IMR-90 (cell line): Measurements from ENCODE around the gene GPC5. TPM values are rescaled to one million over a fixed set of nuclear protein-coding genes. Genes with fewer than 3 reads are reported as not detected.

Experiments
- ATAC-seq: fragments of 200-7000 bp; cut with Tn5 transposase; 2 replicates; pipeline ENCODE4 v1.9.1; 2020; ENCODE audit warnings: low read depth, mild to moderate bottlenecking, moderate library complexity
- BruUV-seq: library from RNA; stranded (reverse); fragments of 400-500 nt; replicated peaks from 2 replicates; lab custom pipeline; 2021; lab: Mats Ljungman, UMichigan
- CTCF ChIA-PET: fragments of 300-600 bp; formaldehyde crosslinking; extraction: SDS; loops from one replicate; lab custom pipeline; 2021; ENCODE audit warnings: antibody characterized with exemption; lab: Yijun Ruan, JAX
- POLR2A ChIA-PET: fragments of 300-600 bp; sonication (Branson Sonifier 250); formaldehyde crosslinking; loops from one replicate; lab custom pipeline; 2022; ENCODE audit warnings: antibody characterized with exemption; ENCODE audit not compliant: unreplicated experiment; lab: Charles Lee
- DNase-seq: peaks from one replicate; pipeline ENCODE4 v3.0.0; 2013
- H2AFZ ChIP-seq: replicated peaks from 2 replicates; pipeline ENCODE3; 2013; ENCODE audit warnings: low read length, mild to moderate bottlenecking; ENCODE audit not compliant: poor library complexity
- H2AK5ac ChIP-seq: 2 replicates; pipeline ENCODE4 v1.6.1; 2013; ENCODE audit warnings: low read depth, low read length, inconsistent platforms
- H2AK9ac ChIP-seq: replicated peaks from 2 replicates; pipeline ENCODE3; 2013; ENCODE audit warnings: mild to moderate bottlenecking, low read depth, low read length, moderate library complexity; ENCODE audit not compliant: poor library complexity
- H2BK120ac ChIP-seq: 2 replicates; pipeline ENCODE4 v1.6.1; 2013; ENCODE audit warnings: low read depth, low read length, inconsistent platforms
- H2BK15ac ChIP-seq: 3 replicates; pipeline ENCODE4 v1.6.1; 2013; ENCODE audit warnings: low read depth, low read length, inconsistent platforms
- H2BK20ac ChIP-seq: 2 replicates; pipeline ENCODE4 v1.6.1; 2013; ENCODE audit warnings: low read depth, mild to moderate bottlenecking, inconsistent platforms, low read length, moderate library complexity
- H2BK5ac ChIP-seq: 2 replicates; pipeline ENCODE4 v1.6.1; 2013; ENCODE audit warnings: mild to moderate bottlenecking, low read depth, low read length, inconsistent platforms; ENCODE audit not compliant: poor library complexity, severe bottlenecking
- H3K14ac ChIP-seq: replicated peaks from 2 replicates; pipeline ENCODE4 v1.6.1; 2013; ENCODE audit warnings: low read depth, low read length, inconsistent platforms
- H3K18ac ChIP-seq: 2 replicates; pipeline ENCODE4 v1.6.1; 2013; ENCODE audit warnings: low read depth, low read length, control low read depth
- H3K23ac ChIP-seq: 2 replicates; pipeline ENCODE4 v1.6.1; 2013; ENCODE audit warnings: low read depth, low read length, inconsistent platforms
- H3K27ac ChIP-seq: 2 replicates; pipeline ENCODE4 v1.5.1; 2013; ENCODE audit warnings: mild to moderate bottlenecking, control low read depth, low read length; ENCODE audit not compliant: insufficient read depth
- H3K27me3 ChIP-seq: 2 replicates; pipeline ENCODE4 v1.6.1; 2013; ENCODE audit warnings: low read length; ENCODE audit not compliant: control insufficient read depth, insufficient read depth
- H3K36me3 ChIP-seq: 2 replicates; pipeline ENCODE4 v1.6.1; 2013; ENCODE audit warnings: low read length, mixed read lengths; ENCODE audit not compliant: control insufficient read depth, insufficient read depth
- H3K4ac ChIP-seq: 2 replicates; pipeline ENCODE4 v1.6.1; 2013; ENCODE audit warnings: low read depth, low read length, inconsistent platforms
- H3K4me1 ChIP-seq: 2 replicates; pipeline ENCODE4 v1.6.1; 2013; ENCODE audit warnings: low read length, mixed read lengths; ENCODE audit not compliant: control insufficient read depth, insufficient read depth
- H3K4me2 ChIP-seq: 2 replicates; pipeline ENCODE4 v1.6.1; 2013; ENCODE audit warnings: low read depth, mild to moderate bottlenecking, control low read depth, low read length, moderate library complexity
- H3K4me3 ChIP-seq: 2 replicates; pipeline ENCODE4 v1.5.1; 2013; ENCODE audit warnings: low read depth, mild to moderate bottlenecking, control low read depth, low read length, moderate library complexity; ENCODE audit not compliant: insufficient read depth
- H3K56ac ChIP-seq: 2 replicates; pipeline ENCODE4 v1.6.1; 2013; ENCODE audit warnings: low read length, inconsistent platforms; ENCODE audit not compliant: insufficient read depth; ENCODE audit errors: extremely low read depth
- H3K79me1 ChIP-seq, 2 experiments: 2 replicates each; pipeline ENCODE4 v1.6.1; 2013; ENCODE audit warnings: low read length in 2 of 2, inconsistent platforms in 1 of 2, low read depth in 1 of 2
- H3K9ac ChIP-seq: 2 replicates; pipeline ENCODE4 v1.6.1; 2013; ENCODE audit warnings: low read depth, low read length, control low read depth
- H3K9me1 ChIP-seq: 2 replicates; pipeline ENCODE4 v1.6.1; 2013; ENCODE audit warnings: low read length, inconsistent platforms; ENCODE audit not compliant: insufficient read depth
- H3K9me3 ChIP-seq: 2 replicates; pipeline ENCODE4 v1.6.1; 2013; ENCODE audit warnings: low read length; ENCODE audit not compliant: control insufficient read depth, insufficient read depth
- H4K20me1 ChIP-seq: 2 replicates; pipeline ENCODE4 v1.6.1; 2013; ENCODE audit warnings: low read length, inconsistent platforms; ENCODE audit not compliant: insufficient read depth
- H4K5ac ChIP-seq: 2 replicates; pipeline ENCODE4 v1.6.1; 2013; ENCODE audit warnings: mild to moderate bottlenecking, low read depth, low read length, control low read depth
- H4K8ac ChIP-seq, 2 experiments: 2 replicates each; pipeline ENCODE4 v1.6.1; 2013; ENCODE audit warnings: low read depth in 2 of 2, low read length in 2 of 2, control low read depth in 1 of 2, inconsistent platforms in 1 of 2
- H4K91ac ChIP-seq: 2 replicates; pipeline ENCODE4 v1.6.1; 2013; ENCODE audit warnings: low read depth, low read length, inconsistent platforms; ENCODE audit not compliant: insufficient read depth
- BHLHE40 ChIP-seq: fragments of 150-350 bp; IDR thresholded peaks from 2 replicates; pipeline ENCODE4 v1.6.1; 2016; ENCODE audit warnings: mild to moderate bottlenecking, low read depth, low read length
- CEBPB ChIP-seq: IDR thresholded peaks from 2 replicates; pipeline ENCODE4 v1.6.1; 2012; ENCODE audit warnings: low read depth, low read length, improper control_type of control experiment
- CHD1 ChIP-seq: IDR thresholded peaks from 2 replicates; pipeline ENCODE4 v1.6.1; 2012; ENCODE audit warnings: low read depth, low read length, improper control_type of control experiment
- CTCF ChIP-seq: conservative IDR thresholded peaks from 2 replicates; pipeline ENCODE4 v1.5.1; 2012; ENCODE audit warnings: mild to moderate bottlenecking, low read depth, low read length, improper control_type of control experiment
- FOS ChIP-seq: fragments of 150-350 bp; IDR thresholded peaks from 2 replicates; pipeline ENCODE4 v1.6.1; 2016; ENCODE audit warnings: low read depth, low read length
- MAFK ChIP-seq: IDR thresholded peaks from 2 replicates; pipeline ENCODE4 v1.6.1; 2012; ENCODE audit warnings: low read depth, low read length, improper control_type of control experiment
- MAZ ChIP-seq: IDR thresholded peaks from 2 replicates; pipeline ENCODE4 v1.6.1; 2012; ENCODE audit warnings: low read depth, mild to moderate bottlenecking, low read length, improper control_type of control experiment, moderate library complexity, borderline replicate concordance
- MXI1 ChIP-seq: IDR thresholded peaks from 2 replicates; pipeline ENCODE4 v1.6.1; 2012; ENCODE audit warnings: low read depth, mild to moderate bottlenecking, low read length, moderate library complexity, borderline replicate concordance
- NFE2L2 ChIP-seq: fragments of 150-350 bp; IDR thresholded peaks from 2 replicates; pipeline ENCODE4 v1.6.1; 2016; ENCODE audit warnings: low read depth, mild to moderate bottlenecking, low read length
- POLR2A ChIP-seq: IDR thresholded peaks from 2 replicates; pipeline ENCODE4 v1.6.1; 2012; ENCODE audit warnings: mild to moderate bottlenecking, low read depth, low read length
- RAD21 ChIP-seq: IDR thresholded peaks from 2 replicates; pipeline ENCODE4 v1.6.1; 2012; ENCODE audit warnings: low read length, improper control_type of control experiment
- RCOR1 ChIP-seq: IDR thresholded peaks from 2 replicates; pipeline ENCODE4 v1.6.1; 2012; ENCODE audit warnings: mild to moderate bottlenecking, low read length, improper control_type of control experiment; ENCODE audit not compliant: insufficient replicate concordance
- RFX5 ChIP-seq: IDR thresholded peaks from 2 replicates; pipeline ENCODE4 v1.8.0; 2012; ENCODE audit warnings: low read depth, mild to moderate bottlenecking, low read length, moderate library complexity
- SMC3 ChIP-seq: fragments of 150-350 bp; IDR thresholded peaks from 2 replicates; pipeline ENCODE4 v1.6.1; 2016; ENCODE audit warnings: low read depth, mild to moderate bottlenecking, antibody characterized with exemption, low read length, moderate library complexity
- USF2 ChIP-seq: fragments of 150-350 bp; IDR thresholded peaks from 2 replicates; pipeline ENCODE4 v1.6.1; 2017; ENCODE audit warnings: mild to moderate bottlenecking, antibody characterized with exemption, low read length, low read depth
- WGBS, 2 experiments: methylation state at CpG; one replicate each; pipeline versions ENCODE4 v1.1.5 to v1.1.7; 2013; ENCODE audit warnings: missing lambda C conversion rate in 2 of 2; ENCODE audit not compliant: insufficient read length in 1 of 2; ENCODE audit errors: extremely low coverage in 2 of 2; 5-methylcytosine and 5-hydroxymethylcytosine counted together
- dilution Hi-C: fragments of 300-500 bp; cut with HindIII; formaldehyde crosslinking; loops from one replicate; pipeline ENCODE4 v1.14.3; 2018; ENCODE audit warnings: low sequenced_read_pairs; ENCODE audit not compliant: unreplicated experiment
- in situ Hi-C: fragments of 300-500 bp; cut with MboI; formaldehyde crosslinking; loops from 3 replicates; pipeline ENCODE4 v1.14.3; 2019; ENCODE audit warnings: low sequenced_read_pairs, inconsistent platforms, mixed read lengths
- intact Hi-C: fragments of 100-400 bp; cut with micrococcal nuclease; formaldehyde crosslinking; loops from 2 replicates; pipeline ENCODE4 v1.10.0; 2022
- polyA plus RNA-seq, 3 experiments: library from polyadenylated mRNA; depleted of rRNA; stranded (reverse); fragments of >200 nt; gene quantifications; 2 replicates each; pipeline ENCODE4 v1.2.3, GENCODE V29; 2012; ENCODE audit warnings: low replicate concordance in 1 of 3
- total RNA-seq: library from RNA; depleted of rRNA; stranded (reverse); fragments of >200 nt; gene quantifications from 2 replicates; pipeline ENCODE4 v1.2.3, GENCODE V29; 2012
- TF ChIP-seq, protein P1 (sequence below): fragments of 150-350 bp; IDR thresholded peaks from 2 replicates; pipeline ENCODE4 v1.6.1; 2016; ENCODE audit warnings: low read depth, mild to moderate bottlenecking, low read length, moderate library complexity, borderline replicate concordance

The GPC5 gene
- total and polyA plus RNA-seq, 2 of the 4 experiments (the other 2 are of a cell fraction) = 0.94 to 1.8 TPM

- in situ Hi-C loops = no loop called here
- H3K27ac ChIP-seq = no peak overlapping the region
- ChIA-PET CTCF (no interaction called here), POLR2A (no interaction called here)
- no CpG with 5 or more reads among the region's 3 CpGs for WGBS, 2 experiments
- H3K4me1 ChIP-seq = no peaks in the 10 kb centered on the region
- H2AK9ac ChIP-seq = no peak overlapping the region
- H3K27me3 ChIP-seq = no peaks in the 10 kb centered on the region
- H3K4ac ChIP-seq = no peak overlapping the region
- no peak overlapping the region for H3K9ac ChIP-seq
- no peak overlapping the region for H3K18ac ChIP-seq
- H3K36me3 ChIP-seq = no peaks in the 10 kb centered on the region
- no peaks in the 10 kb centered on the region for H4K20me1 ChIP-seq
- no peak overlapping the region for H4K5ac ChIP-seq
- H2BK15ac ChIP-seq = no peak overlapping the region
- no peak overlapping the region for H2BK5ac ChIP-seq
- DNase-seq (no peak), ATAC-seq (no peak)
- dilution Hi-C loops = no loop called here
- H3K14ac ChIP-seq = no peak overlapping the region
- H3K9me3 ChIP-seq = no peaks in the 10 kb centered on the region
- no peak overlapping the region for H2AFZ ChIP-seq
- no peak overlapping the region for H3K23ac ChIP-seq
- H2BK120ac ChIP-seq = no peak overlapping the region
- TF ChIP-seq MAFK (no peak), RFX5 (no peak), NFE2L2 (no peak), CTCF (no peak), CEBPB (no peak), BHLHE40 (no peak), CHD1 (no peak), RAD21 (no peak), FOS (no peak), MXI1 (no peak), USF2 (no peak), MAZ (no peak), RCOR1 (no peak), POLR2A (no peak), SMC3 (no peak)
- TF ChIP-seq, protein P1, sequence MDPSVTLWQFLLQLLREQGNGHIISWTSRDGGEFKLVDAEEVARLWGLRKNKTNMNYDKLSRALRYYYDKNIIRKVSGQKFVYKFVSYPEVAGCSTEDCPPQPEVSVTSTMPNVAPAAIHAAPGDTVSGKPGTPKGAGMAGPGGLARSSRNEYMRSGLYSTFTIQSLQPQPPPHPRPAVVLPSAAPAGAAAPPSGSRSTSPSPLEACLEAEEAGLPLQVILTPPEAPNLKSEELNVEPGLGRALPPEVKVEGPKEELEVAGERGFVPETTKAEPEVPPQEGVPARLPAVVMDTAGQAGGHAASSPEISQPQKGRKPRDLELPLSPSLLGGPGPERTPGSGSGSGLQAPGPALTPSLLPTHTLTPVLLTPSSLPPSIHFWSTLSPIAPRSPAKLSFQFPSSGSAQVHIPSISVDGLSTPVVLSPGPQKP = no peak
- H2BK20ac ChIP-seq = no peak overlapping the region
- H3K56ac ChIP-seq = no peak overlapping the region
- H3K9me1 ChIP-seq = no peaks in the 10 kb centered on the region
- H4K91ac ChIP-seq = no peak overlapping the region
- BruUV-seq = no TSS peak
- intact Hi-C loops = no loop called here
- H4K8ac ChIP-seq = no peak overlapping the region
- no peak overlapping the region for H3K4me2 ChIP-seq
- H3K79me1 ChIP-seq = no peaks in the 10 kb centered on the region
- H3K4me3 ChIP-seq = no peak overlapping the region
- H2AK5ac ChIP-seq = no peak overlapping the region
Observed at GRCh38 chr13:91845612-91846011, 447.2 kb downstream of the GPC5 start.
